Sigmoid colon (tissue), 4 donors: ENCODE results near the gene RHEB.

Source experiments
- EP300 ChIP-seq, 4 donors: sonication (generic); formaldehyde crosslinking; IDR thresholded peaks; one replicate each; pipeline ENCODE4 v1.6.1; 2017; ENCODE audit warnings: antibody characterized with exemption in 4 of 4
- POLR2A ChIP-seq, 2 donors: fragments of 450-650 bp; IDR thresholded peaks; one replicate each; pipeline ENCODE4 v1.6.1; 2016; ENCODE audit warnings: antibody characterized with exemption in 2 of 2, mild to moderate bottlenecking in 2 of 2, moderate library complexity in 2 of 2
- POLR2AphosphoS5 ChIP-seq, 4 donors: sonication (generic); formaldehyde crosslinking; IDR thresholded peaks; one replicate each; pipeline ENCODE4 v1.6.1; 2017; ENCODE audit warnings: antibody characterized with exemption in 4 of 4

- TF ChIP-seq POLR2A (IDR thresholded peaks at IDR 0.05) (no peak), EP300 (IDR thresholded peaks at IDR 0.05) (no peak), POLR2AphosphoS5 (IDR thresholded peaks at IDR 0.05) (no peak)
These were observed 57.4 kb downstream of the RHEB start for GRCh38 chr7:151462306-151462779.
